ENCODE data around the gene MLLT3. TPM values are rescaled to one million over a fixed set of nuclear protein-coding genes. Genes with fewer than 3 reads are reported as not detected.

Gene MLLT3
- total RNA-seq, 1 experiment from 2014 or later: 24.4 TPM

GRCh38 chr9:20569525-20569924, 52.8 kb downstream of the MLLT3 start:
- Histone ChIP-seq H3K36me3 (ENCODE audit: control insufficient read depth, insufficient read depth, low read length) (no peaks in the 10 kb centered on the region), H3K27me3 (replicated peaks; ENCODE audit: control insufficient read depth, insufficient read depth, low read length) (no peaks in the 10 kb centered on the region), H3K4me3 (ENCODE audit: low read depth, low read length) (no peak overlapping the region), H3K4me1 (peaks cover 26% of the 10 kb centered on the region), H3K9me3 (no peaks in the 10 kb centered on the region)
- intact Hi-C loops (cut with micrococcal nuclease; ENCODE audit: unreplicated experiment): no loop called here
- H3K36me3 Mint-ChIP-seq (ENCODE audit: insufficient read depth, unreplicated experiment): peaks cover 6% of the 10 kb centered on the region
- no peak for DNase-seq
- POLR2A ChIA-PET: interaction anchor here (0.5 to 0.8 kb wide), 2 partner anchors 13 to 28 kb away, joined by 3 read pairs; no protein-coding TSS in a partner anchor
- H3K4me3 Mint-ChIP-seq (ENCODE audit: unreplicated experiment): peak overlapping the region; percentile 22
- H3K27ac Mint-ChIP-seq (ENCODE audit: unreplicated experiment): peak overlapping the region; percentile 72
- H3K4me1 Mint-ChIP-seq (ENCODE audit: low read depth, unreplicated experiment): peaks cover 12% of the 10 kb centered on the region
- no peaks in the 10 kb centered on the region for H3K27me3 Mint-ChIP-seq (ENCODE audit: insufficient read depth, unreplicated experiment)
- H3K9me3 Mint-ChIP-seq (ENCODE audit: unreplicated experiment): peaks cover under 1% of the 10 kb centered on the region
- no TSS peak for BruUV-seq (replicated peaks)
- CTCF ChIA-PET: no interaction called here
- TF ChIP-seq CTCF (IDR thresholded peaks at IDR 0.05; ENCODE audit: insufficient read depth in 1 of 2, low read depth in 1 of 2, low read length in 1 of 2, severe bottlenecking in 1 of 2, unreplicated experiment in 1 of 2): no peak

- no peak for DNase-seq
- Histone ChIP-seq H3K9me3 (no peaks in the 10 kb centered on the region), H3K27me3 (replicated peaks; ENCODE audit: control insufficient read depth, insufficient read depth, low read length) (no peaks in the 10 kb centered on the region), H3K4me1 (peaks cover 26% of the 10 kb centered on the region), H3K4me3 (ENCODE audit: low read depth, low read length) (no peak overlapping the region), H3K36me3 (ENCODE audit: control insufficient read depth, insufficient read depth, low read length) (no peaks in the 10 kb centered on the region)
- TF ChIP-seq CTCF (IDR thresholded peaks at IDR 0.05; ENCODE audit: insufficient read depth in 1 of 2, low read depth in 1 of 2, low read length in 1 of 2, severe bottlenecking in 1 of 2, unreplicated experiment in 1 of 2): no peak
- H3K4me3 Mint-ChIP-seq (ENCODE audit: unreplicated experiment): no peak overlapping the region
- peaks cover 12% of the 10 kb centered on the region for H3K4me1 Mint-ChIP-seq (ENCODE audit: low read depth, unreplicated experiment)
- CTCF ChIA-PET: no interaction called here
- H3K27me3 Mint-ChIP-seq (ENCODE audit: insufficient read depth, unreplicated experiment): no peaks in the 10 kb centered on the region
- H3K36me3 Mint-ChIP-seq (ENCODE audit: insufficient read depth, unreplicated experiment): peaks cover 6% of the 10 kb centered on the region
- POLR2A ChIA-PET: no interaction called here
- no peak overlapping the region for H3K27ac Mint-ChIP-seq (ENCODE audit: unreplicated experiment)
- H3K9me3 Mint-ChIP-seq (ENCODE audit: unreplicated experiment): no peaks in the 10 kb centered on the region
- intact Hi-C loops (cut with micrococcal nuclease; ENCODE audit: unreplicated experiment): no loop called here
- BruUV-seq (replicated peaks): no TSS peak
Measured at GRCh38 chr9:20568400-20568799, 53.9 kb downstream of the MLLT3 start.

GRCh38 chr9:20566401-20566800, 55.9 kb downstream of the MLLT3 start:
- Histone ChIP-seq H3K4me3 (ENCODE audit: low read depth, low read length) (no peak overlapping the region), H3K4me1 (peaks cover 26% of the 10 kb centered on the region), H3K27me3 (replicated peaks; ENCODE audit: control insufficient read depth, insufficient read depth, low read length) (no peaks in the 10 kb centered on the region), H3K9me3 (no peaks in the 10 kb centered on the region), H3K36me3 (ENCODE audit: control insufficient read depth, insufficient read depth, low read length) (no peaks in the 10 kb centered on the region)
- Mint-ChIP-seq H3K27ac (ENCODE audit: unreplicated experiment) (no peak overlapping the region), H3K4me3 (ENCODE audit: unreplicated experiment) (no peak overlapping the region), H3K27me3 (ENCODE audit: insufficient read depth, unreplicated experiment) (no peaks in the 10 kb centered on the region), H3K9me3 (ENCODE audit: unreplicated experiment) (no peaks in the 10 kb centered on the region), H3K36me3 (ENCODE audit: insufficient read depth, unreplicated experiment) (peaks cover 6% of the 10 kb centered on the region), H3K4me1 (ENCODE audit: low read depth, unreplicated experiment) (peaks cover 12% of the 10 kb centered on the region)
- ChIA-PET POLR2A (no interaction called here), CTCF (no interaction called here)
- no peak for DNase-seq
- BruUV-seq (replicated peaks): no TSS peak
- intact Hi-C loops (cut with micrococcal nuclease; ENCODE audit: unreplicated experiment): no loop called here
- no peak for TF ChIP-seq CTCF (IDR thresholded peaks at IDR 0.05; ENCODE audit: insufficient read depth in 1 of 2, low read depth in 1 of 2, low read length in 1 of 2, severe bottlenecking in 1 of 2, unreplicated experiment in 1 of 2)

All from Caco-2 (cell line).